Right renal pelvis (tissue), 4 donors: ENCODE measurements around the gene SEMA6D. TPM values are rescaled to one million over a fixed set of nuclear protein-coding genes. Genes with fewer than 3 reads are reported as not detected.
"Not testable (repeated sequence)": the region's sequence is repeated elsewhere in the genome, so short reads cannot be mapped to it uniquely, and the experiment has no call there.

Experiments
- DNase-seq, 4 donors: peaks; one replicate each; pipeline ENCODE4 v3.0.0-alpha.2; 2013; ENCODE audit warnings: low read depth in 4 of 4, low spot score in 3 of 4, missing footprints in 1 of 4
- polyA plus RNA-seq, 4 donors: library from polyadenylated mRNA; unstranded; fragments of 120-200 nt; gene quantifications; one replicate each; pipeline ENCODE4 v1.2.1, GENCODE V29; 2013; ENCODE audit not compliant: insufficient read length in 4 of 4

The SEMA6D gene
- polyA plus RNA-seq, 4 donors, result 29.9 to 39.6 (median 37.7) TPM

DNA sequence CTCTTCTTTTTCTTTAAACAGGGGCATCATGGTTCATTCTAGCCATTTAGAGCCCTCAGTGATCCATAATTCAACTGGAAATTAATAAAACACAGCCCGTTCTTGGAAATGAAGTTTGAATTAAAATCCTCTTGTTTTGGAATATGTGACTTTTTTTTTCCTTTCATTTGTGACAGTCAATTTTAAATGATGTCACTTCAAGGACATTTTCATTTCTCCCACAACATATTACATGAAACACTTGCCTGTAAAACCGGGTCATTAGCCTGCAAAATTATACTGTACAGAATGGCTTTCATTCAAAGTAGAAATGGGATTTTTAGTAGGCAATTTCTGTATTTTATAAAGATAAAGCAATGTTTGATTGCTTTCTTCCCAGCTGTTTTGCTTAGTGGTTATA lies 789 bp upstream of the SEMA6D start:
- DNase-seq, result no peak

DNA sequence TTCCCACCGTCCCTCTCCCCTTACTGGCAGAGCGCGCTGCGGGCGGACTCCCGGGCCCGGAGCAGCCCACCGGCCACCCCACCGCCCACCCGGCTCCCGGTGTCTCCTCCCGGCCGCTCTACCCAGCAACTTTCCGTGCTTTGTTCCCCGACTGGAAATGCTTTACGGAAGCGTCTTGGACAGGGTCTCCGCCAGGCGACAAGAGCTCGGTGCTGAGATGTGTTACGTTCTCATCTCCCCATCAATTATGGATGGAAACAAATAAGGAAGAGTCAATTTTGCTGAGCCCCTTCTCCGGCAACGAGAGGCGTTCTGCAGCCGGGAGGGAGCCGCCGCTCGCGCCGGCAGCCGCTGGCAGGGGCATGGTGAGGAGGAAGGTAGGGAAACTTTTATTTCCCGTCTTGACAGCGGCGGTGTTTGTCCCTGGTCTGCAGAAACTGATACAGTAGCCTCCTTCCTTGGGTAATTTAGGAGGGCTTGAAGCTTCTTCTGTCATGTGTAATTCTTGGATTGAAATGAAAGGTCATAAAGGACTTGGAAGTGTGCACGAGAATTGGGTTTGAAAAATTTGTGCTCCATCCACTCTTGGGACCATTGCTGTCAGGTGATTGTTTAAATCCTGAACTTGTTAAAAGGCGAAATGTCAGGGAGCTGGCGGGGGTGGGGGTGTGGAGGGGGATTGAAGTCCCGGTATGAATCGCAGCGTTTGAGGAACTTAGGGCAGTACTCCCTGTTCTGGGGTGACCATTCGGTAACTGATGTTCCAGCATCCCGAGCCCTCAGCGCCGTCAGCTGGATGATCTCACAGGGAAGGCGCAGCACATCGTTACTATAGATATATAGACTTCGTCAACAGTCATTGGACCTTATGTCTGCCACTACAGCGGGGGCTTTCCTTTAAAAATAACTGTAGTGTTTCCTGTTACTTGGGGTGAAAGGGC lies 1.5 kb downstream of the SEMA6D start:
- peak in 1 of 4 donors; percentile 31 for DNase-seq

DNA sequence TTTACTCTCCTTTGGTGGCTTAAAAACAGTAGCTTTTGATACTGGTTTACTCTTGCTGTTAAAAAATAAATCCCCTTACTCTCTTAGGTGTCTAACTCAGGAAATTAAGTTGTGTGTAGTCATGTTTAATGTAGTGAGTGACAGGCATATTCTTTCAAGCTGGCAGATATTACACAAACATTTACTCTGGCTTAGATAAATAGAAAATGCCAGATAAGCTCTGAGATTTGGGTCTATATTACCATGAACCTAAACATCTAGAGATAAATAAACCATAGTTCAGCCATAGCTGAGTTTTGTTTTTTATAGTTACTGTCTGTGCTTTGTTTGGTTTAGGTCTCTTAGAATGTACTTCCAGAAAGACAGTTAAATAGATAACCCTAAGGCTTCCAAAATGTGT lies 2.4 kb downstream of the SEMA6D start:
- DNase-seq, result no peak

DNA sequence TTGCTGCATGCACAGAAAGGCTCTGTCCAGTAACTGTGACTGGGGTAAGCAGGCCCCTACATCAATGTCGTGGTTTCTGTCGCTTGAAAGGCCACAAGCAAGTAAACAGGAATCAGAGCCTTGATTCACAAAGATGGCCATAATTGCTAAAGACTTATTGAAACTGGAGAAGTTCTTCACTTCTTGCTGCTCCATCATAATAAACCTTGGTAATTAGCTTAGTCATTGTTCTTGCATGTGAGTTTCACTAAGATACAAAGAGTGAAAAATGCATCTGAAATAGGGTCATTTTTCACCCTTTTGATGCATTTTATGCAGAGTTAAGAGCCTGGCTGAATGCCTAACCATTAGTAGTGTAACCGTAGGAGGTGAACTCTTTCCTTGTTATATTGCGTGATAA lies 3.2 kb downstream of the SEMA6D start:
- DNase-seq, result no peak

DNA sequence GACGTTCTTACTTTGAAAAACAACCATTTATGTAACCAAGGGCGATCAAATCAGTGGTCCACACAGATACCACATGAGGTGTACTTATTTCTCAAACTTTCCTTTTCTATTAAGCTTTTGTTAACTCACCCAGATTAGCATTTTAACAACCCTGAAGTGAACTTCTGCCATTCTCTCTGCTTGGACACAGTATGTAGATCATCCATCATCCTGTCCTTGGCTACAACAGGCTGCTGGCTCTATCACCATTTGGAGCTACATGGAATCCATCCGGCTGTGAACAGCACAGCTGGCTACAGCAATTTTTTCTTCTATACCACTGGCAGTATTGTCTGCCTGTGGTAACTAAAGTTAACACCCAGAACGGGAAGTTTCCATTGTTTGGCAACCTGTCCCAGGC lies 4.4 kb downstream of the SEMA6D start:
- DNase-seq, result no peak

DNA sequence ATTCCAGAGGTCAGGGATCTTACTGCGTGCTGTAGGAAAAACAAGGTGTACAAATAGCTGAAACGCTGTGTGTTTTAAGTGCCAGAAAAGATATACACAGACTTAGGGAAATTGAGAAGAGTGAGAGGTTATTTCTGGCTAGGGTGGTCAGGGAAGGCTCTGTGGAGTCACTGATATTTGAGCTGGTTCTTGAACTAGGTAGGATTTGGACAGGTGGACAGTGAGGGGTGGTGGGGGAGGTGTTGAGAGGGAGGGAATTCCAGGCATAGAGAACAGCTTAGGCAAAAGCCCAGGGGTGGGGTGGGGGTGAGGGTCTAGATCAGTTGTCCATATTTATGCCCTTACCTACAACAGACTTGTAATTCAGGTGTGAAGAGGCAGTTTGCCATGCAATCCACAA lies 7.0 kb downstream of the SEMA6D start:
- no peak for DNase-seq

DNA sequence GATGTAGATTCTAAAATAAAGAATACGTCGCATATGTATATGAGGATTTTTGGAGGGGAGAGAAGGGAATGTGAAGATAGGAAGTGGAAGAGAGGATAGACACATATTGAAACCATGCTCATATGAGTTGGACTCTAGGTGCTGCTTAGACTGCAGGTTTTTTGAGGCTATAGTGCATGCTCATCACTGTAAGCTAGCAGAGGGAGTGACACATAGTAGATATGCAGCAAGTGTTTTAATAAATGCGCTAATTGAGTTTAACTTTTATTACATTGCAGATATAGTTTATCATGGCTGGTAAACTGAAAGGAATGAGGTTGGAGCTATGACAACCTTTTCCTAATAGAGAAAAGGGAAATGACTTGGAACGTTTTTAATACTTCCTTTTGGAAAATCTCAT lies 7.7 kb downstream of the SEMA6D start:
- no peak for DNase-seq

DNA sequence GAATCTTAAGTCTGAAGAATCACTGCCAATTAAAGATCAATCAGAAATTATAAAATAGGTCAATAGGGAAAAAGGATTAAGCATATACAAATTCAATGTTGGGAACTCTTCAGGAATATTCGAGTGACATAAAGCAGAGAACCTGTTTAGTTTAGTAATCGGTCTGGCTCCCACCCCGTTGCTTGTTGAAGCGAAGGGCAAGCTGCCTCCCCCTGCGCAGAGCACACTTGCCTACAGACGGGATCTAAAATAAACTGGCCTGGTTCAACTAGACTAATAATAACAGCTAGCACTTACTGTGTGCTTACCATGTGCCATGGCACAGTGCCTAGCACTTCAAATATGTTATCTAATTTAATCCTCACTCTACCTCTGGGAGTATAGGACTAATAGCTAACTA lies 8.6 kb downstream of the SEMA6D start:
- DNase-seq, result no peak

DNA sequence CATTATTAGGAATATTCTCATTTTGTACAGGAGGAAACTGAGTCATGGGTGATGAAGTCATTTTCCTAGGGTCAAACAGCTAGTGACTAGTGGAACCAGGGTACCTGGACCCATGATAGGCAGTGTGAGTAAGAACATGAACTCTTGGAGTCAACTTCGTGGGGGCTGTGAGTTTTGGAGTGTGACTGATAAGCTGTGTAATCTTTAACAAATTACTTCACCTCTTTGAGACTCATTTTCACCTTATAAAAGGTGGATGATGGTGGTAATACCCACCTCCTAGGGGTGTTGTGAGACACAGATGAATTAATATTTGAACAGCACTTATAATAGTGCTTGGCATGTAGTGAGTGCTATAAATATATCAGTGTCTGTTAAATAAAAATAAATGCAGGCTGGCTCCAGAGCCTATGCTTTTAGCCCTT lies 9.1 kb downstream of the SEMA6D start:
- no peak for DNase-seq

DNA sequence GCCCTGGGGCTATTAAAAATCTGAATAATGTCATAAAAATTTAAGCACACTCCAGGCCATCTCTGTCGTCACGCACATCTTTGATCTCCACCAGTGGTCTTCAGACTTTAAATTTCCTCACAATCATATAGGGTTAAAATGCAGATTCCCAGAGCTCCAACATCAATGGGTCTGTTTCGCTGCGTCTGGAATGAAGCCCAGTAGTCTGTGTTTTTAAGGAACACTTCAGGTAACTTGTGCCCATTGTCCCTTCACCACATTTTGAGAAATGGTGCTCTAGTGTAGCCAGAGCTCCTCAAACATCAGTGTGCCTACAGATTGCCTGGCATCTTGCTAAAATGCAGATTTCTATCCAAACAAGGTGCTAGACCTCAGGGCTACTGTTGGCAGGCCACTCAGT lies 9.8 kb downstream of the SEMA6D start:
- DNase-seq, result no peak

DNA sequence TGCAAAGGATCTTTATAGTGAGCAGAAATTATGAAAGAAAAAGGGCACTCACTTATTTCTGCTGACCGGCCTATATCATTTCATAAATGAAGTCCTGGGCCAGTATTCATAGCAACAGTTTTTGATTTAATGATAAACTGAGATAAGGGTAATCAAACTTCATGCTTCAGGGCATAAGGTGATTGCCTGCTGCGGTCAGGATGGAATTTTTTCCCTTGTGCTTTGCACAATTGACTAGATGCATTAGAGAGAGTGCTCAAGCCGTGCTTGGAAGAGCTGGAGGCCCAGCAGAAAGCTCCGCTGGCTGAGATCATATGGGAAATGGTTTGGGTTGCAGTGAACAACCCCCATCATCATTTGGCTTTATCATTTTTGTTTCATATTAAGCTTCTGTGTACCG lies 10.4 kb downstream of the SEMA6D start:
- DNase-seq, result no peak

DNA sequence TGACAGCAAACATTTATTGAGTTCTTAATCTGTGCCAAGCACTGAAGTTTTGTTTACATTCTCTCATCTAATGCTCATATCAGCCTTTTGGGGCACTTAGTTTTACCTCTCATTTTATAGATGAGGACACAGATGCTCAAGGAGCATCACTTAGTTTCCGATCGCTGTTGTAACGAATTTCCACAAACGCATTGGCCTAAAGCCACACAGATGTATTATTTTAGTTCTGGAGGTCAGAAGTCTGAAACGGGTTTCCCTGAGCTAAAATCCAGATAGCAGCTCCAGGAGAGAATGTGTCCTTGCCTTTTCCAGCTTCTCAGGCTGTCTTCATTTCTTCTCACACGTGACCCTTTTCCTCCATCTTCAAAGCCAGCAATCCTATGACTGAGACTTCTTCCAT lies 11.1 kb downstream of the SEMA6D start:
- no peak for DNase-seq

DNA sequence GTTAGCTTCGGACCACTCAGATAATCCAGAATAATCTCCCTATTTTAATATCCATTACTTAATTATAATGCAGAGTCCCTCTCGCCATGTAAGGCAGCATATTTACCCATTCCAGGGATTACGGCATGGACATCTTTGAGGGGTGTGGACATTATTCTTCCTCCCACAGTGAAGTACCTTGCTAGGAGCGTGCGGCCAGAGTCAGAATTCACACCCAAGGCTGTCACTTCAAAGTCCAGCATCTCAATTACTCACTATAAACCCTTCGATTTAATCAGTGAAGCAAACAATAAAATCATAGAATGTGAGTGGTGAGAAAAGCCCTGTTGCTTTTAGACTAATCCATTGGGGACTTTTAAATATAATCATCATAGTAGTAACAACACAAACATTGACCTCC lies 11.6 kb downstream of the SEMA6D start:
- DNase-seq, result no peak

DNA sequence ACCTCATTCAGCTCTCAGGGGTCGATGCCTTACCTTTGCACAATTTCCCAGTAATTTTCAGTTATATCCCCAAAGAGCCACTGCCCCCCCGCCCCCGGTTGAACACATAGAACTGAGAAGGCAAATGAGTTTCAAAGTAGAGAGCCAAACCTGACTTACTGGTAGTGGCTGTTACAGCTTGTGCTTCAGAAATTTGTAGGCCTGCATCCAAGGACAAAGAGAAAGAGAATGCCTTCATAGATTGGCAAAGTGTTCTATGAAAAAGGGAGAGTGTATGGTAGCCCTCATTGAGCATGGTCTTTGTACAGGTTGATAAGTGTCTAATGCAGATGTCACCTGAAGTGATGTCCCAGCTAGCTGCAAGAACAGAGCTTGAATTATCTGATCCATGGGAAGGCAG lies 13.9 kb downstream of the SEMA6D start:
- no peak for DNase-seq

DNA sequence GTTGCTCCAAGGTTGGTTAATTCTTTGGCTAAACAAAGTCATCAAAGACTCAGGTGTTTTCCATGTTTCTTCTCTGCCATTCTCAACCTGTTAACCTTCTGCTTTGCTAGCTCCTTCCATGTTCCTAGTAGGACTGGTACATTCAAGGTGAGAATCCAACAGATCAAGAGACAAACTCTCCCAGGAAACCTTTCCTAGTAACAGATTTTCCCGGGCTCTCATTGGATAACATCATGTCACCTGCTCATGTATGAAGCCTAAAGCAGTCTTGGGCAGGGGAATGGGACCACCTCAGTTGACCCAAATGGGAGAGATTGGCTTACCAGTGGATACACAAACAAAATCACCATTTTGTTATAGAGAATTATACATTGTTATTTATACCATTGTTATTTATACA lies 14.9 kb downstream of the SEMA6D start:
- no peak for DNase-seq

DNA sequence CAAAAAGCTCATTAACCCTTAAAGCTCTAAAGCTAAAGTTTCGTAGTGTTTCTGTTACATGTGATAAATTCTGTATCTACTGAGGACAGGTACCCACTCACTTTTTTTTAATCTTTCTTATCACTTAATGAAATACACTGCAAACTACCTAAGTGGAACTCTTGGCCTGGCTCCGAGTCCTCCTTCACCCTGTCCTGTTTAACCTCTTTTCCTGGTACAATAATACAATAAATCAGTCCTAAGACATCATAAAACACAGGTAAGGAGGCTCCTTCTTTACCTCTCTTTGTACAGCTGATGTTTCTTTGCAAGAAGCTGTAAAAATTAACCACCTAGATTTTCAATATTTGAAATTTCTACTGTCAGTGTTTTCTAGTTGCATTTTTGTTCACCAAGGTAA lies 15.8 kb downstream of the SEMA6D start:
- DNase-seq, result no peak

DNA sequence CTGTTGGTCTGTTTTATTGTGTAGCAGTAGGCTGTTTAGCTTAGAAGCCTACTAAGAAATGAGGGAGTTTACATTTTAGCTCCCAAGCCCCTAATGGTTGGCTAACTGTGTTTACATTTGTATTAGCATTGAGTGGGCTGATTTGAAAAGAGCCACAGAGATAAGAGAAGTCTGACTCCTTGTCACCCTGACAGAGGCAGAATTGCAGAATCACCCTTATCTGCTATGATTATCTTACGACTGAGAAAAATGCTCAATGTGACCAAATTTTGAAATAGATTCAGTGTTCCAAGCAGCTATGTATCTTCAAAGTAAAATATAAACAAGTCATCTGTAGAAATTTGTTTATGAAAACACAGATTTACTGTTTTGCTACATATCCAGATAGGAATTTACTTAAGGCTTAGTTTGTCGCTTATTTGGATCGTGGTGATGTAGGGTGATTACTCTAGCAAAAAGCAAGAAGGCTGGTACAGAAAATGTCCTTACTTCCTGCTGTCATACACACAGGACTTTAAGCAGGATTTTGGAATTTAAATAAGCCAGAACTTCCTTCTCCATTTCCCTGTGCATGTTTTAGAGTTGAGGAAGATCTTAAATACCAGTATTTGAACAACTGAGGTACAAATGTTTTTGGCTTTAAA lies 19.0 kb downstream of the SEMA6D start:
- no peak for DNase-seq

DNA sequence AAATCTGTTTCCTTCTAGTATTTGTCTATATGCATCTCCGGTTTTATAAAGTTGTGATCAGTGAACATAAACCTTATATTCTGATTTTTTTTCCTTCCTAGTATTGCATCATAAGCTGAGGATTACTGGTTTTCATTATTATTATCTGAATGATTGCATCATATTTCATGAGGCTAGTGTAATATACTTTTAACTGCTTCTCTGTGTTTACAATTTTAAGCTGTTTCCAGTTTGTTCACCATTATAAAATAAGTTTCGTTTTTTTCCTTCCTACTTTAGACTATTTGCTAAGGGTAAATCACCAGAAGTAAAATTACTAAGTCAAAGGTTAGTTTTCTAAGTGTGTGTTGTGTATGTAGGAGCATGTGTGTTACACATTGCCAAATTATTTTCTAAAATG lies 20.2 kb downstream of the SEMA6D start:
- DNase-seq, result no peak

DNA sequence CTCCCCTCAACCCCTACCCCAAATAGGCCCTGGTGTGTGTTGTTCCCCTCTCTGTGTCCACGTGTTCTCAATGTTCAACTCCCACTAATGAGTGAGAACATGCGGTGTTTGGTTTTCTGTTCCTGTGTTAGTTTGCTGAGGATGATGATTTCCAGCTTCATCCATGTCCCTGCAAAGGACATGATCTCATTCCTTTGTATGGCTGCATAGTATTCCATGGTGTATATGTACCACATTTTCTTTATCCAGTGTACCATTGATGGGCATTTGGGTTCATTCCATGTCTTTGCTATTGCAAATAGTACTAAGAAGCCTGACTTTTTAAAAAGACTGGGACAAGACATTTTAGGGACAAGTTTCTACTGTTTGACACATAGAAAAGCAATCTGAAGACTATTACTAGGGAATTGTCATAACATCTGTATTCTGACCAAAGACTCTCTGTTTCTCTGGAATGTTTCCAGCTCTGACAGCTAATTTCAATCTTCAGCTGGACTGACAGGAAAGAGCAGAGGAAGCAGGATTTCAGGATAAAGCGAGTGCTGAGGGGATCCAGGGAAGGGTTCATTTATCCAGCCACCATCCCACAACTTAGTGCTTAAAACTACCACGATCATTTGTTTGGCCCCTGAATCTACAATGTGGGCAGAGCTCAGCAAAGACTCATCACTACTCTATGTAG lies 21.0 kb downstream of the SEMA6D start:
- DNase-seq, result not testable (repeated sequence)

DNA sequence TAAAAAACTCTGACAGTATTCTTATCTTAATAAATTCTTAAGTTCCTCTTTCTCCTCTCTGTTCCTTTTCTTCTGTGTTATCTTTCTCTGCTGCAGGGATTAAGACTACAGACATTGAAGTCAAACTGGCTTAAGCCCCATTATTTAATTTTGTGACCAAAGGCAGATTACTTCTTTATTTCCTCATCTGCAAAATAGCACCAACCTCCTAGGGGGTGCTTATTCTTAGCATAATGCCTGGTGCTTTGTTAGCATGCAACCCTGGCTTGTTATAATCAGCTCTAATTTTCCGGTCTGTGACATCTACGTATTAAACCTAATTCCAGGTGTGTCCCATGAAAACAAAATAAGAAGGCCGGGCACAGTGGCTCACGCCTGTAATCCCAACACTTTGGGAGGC lies 23.8 kb downstream of the SEMA6D start:
- no peak for DNase-seq

DNA sequence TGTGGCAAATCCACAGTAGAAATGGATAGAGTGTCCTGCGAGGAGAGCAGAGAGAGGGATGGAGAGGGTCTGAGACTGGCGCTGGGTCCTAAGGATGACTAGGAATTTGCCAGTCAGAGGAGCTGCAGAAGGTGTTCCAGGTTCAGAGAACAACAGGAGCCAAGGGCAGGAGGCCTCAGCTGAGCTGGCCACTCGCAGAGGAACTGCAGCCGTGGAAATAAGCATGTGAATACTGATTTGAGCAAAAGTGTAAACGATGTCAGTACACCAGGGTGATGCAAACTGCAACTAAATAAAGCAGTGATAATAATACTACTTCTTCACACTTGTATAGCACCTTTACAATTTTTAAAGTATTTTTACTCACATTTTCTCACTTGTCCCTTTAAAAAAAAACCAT lies 24.6 kb downstream of the SEMA6D start:
- no peak for DNase-seq

DNA sequence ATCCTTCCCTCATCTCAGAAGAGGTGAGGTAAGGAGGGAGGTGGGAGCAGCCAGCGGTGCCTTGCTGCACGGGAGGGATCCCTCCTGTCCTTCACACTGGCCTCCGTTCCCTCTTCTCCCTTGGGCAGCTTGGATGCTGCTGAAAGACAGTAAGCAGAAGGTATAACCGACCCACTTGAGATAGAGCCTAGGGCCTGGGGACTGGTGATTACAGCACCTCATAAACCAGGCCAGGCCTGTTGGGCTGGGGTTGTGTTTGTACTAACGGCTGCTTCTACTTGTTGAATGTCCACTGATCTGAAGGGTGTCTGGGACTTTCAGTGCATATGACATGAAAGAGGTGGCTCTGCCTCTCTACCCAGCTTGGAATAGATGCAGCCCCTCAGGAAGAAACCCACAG lies 25.0 kb downstream of the SEMA6D start:
- DNase-seq, result no peak
